SK-N-SH (cell line): ENCODE results near the gene ST6GALNAC3.

Experiments used
- EP300 ChIP-seq, 2 experiments: IDR thresholded peaks; 2 replicates each; pipeline versions ENCODE4 v1.4.0 to v1.6.1; 2012; ENCODE audit warnings: borderline replicate concordance in 1 of 2, low read depth in 1 of 2, low read length in 1 of 2
- EZH2phosphoT487 ChIP-seq: fragments of 200-600 bp; sonication (generic); IDR thresholded peaks from 2 replicates; pipeline ENCODE4 v1.6.1; 2017; ENCODE audit warnings: low read depth, mixed run types, mild to moderate bottlenecking, antibody characterized with exemption, moderate library complexity, borderline replicate concordance
- FOSL2 ChIP-seq: IDR thresholded peaks from 2 replicates; pipeline ENCODE4 v1.4.0; 2012; ENCODE audit warnings: low read depth, mild to moderate bottlenecking, moderate library complexity, borderline replicate concordance
- GABPA ChIP-seq: IDR thresholded peaks from 2 replicates; pipeline ENCODE4 v1.4.0; 2012; ENCODE audit warnings: low read depth, mild to moderate bottlenecking
- MXI1 ChIP-seq: IDR thresholded peaks from 2 replicates; pipeline ENCODE4 v1.6.1; 2012; ENCODE audit warnings: mild to moderate bottlenecking, low read depth, low read length, improper control_type of control experiment
- NFIC ChIP-seq: IDR thresholded peaks from 2 replicates; pipeline ENCODE4 v1.4.0; 2012; ENCODE audit warnings: borderline replicate concordance
- POLR2AphosphoS5 ChIP-seq: IDR thresholded peaks from 2 replicates; pipeline ENCODE4 v1.6.1; 2012; ENCODE audit warnings: low read depth, low read length
- RAD21 ChIP-seq: IDR thresholded peaks from 2 replicates; pipeline ENCODE4 v1.6.1; 2012; ENCODE audit warnings: mild to moderate bottlenecking, low read length
- RXRA ChIP-seq: IDR thresholded peaks from 2 replicates; pipeline ENCODE4 v1.4.0; 2012; ENCODE audit warnings: low read depth, mild to moderate bottlenecking, borderline replicate concordance
- SMC3 ChIP-seq: IDR thresholded peaks from 2 replicates; pipeline ENCODE4 v1.6.1; 2012; ENCODE audit warnings: low read depth, low read length, improper control_type of control experiment
- YY1 ChIP-seq: IDR thresholded peaks from 2 replicates; pipeline ENCODE4 v1.4.0; 2012; ENCODE audit warnings: low read depth, mild to moderate bottlenecking
- TF ChIP-seq, protein P1 (sequence below): fragments of 200-600 bp; sonication (generic); IDR thresholded peaks from 2 replicates; pipeline ENCODE4 v1.6.1; 2017; ENCODE audit warnings: antibody characterized with exemption, mild to moderate bottlenecking, moderate library complexity
- TF ChIP-seq, protein P2 (sequence below): IDR thresholded peaks from 2 replicates; pipeline ENCODE4 v1.4.0; 2012; ENCODE audit warnings: low read depth

DNA sequence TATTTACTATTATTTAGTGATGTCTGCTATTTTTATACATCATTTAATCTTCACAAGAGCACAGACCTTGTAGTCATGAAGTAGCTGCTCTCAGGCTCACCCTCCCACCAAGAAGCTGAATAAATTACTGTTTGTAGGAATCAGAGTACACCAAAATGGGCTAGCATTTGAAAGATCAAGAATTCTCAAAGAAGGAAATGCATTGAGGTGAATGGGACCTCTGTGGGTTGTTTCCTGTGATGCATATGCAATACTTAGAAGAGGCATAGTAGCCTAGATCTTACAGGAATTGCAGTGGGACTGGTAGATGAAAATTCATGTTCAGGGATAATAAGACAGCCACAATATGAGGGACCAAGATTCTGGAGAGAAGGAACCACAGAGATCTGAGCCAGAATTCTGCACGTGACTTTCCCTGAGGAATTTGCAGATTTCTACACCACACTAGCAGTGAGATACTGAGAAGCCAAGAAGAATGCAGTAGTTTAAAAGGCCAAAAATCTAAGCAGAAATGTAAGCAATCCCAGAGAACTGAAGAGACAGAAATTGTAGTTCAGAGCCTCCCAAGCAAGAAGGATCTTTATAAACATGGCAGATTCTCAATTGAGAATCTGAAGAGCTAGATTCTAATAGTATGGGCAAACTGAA, 307.0 kb downstream of the ST6GALNAC3 start:
- TF ChIP-seq GABPA (no peak), EZH2phosphoT487 (no peak), POLR2AphosphoS5 (no peak), EP300 (IDR thresholded peaks at IDR 0.05; ENCODE audit: borderline replicate concordance in 1 of 2, low read depth in 1 of 2, low read length in 1 of 2) (no peak), YY1 (no peak), RAD21 (no peak), NFIC (no peak), SMC3 (no peak), MXI1 (no peak), FOSL2 (no peak), RXRA (no peak)
- TF ChIP-seq, protein P1, sequence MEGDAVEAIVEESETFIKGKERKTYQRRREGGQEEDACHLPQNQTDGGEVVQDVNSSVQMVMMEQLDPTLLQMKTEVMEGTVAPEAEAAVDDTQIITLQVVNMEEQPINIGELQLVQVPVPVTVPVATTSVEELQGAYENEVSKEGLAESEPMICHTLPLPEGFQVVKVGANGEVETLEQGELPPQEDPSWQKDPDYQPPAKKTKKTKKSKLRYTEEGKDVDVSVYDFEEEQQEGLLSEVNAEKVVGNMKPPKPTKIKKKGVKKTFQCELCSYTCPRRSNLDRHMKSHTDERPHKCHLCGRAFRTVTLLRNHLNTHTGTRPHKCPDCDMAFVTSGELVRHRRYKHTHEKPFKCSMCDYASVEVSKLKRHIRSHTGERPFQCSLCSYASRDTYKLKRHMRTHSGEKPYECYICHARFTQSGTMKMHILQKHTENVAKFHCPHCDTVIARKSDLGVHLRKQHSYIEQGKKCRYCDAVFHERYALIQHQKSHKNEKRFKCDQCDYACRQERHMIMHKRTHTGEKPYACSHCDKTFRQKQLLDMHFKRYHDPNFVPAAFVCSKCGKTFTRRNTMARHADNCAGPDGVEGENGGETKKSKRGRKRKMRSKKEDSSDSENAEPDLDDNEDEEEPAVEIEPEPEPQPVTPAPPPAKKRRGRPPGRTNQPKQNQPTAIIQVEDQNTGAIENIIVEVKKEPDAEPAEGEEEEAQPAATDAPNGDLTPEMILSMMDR, result no peak
- TF ChIP-seq, protein P2, sequence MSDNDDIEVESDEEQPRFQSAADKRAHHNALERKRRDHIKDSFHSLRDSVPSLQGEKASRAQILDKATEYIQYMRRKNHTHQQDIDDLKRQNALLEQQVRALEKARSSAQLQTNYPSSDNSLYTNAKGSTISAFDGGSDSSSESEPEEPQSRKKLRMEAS, result no peak
